ENCODE results near the gene TSKU. TPM values are rescaled to one million over a fixed set of nuclear protein-coding genes. Genes with fewer than 3 reads are reported as not detected.

TSKU gene
- polyA plus RNA-seq, 1 donor: 18.6 TPM

DNA sequence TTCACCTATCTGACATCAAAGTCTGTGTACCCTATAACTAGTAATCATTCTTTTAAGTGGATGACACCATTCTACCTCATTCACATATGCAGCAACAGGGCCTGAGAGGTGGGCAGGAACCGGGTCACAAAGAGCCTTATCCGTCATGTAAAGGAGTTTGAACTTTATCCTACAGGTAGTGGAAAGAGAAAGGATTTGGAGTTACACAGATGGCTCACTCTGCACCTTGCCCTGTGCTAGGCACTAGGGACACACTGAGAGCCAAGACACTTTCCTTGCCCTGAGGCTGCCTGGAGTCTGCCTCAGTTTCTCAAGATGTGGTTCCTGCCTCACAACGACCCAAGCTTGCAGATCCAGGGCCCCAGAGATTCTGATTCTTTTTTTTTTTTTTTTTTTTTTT lies 63.3 kb downstream of the TSKU start:
- no peak for DNase-seq (ENCODE audit: low read depth)

Other genes with a start within 250 kb of the TSKU start
- gene LRRC32, start 112.6 kb upstream of the TSKU start, polyA plus RNA-seq (ENCODE audit: insufficient read length): 25.4 TPM
- gene ACER3, start 77.6 kb downstream of the TSKU start, polyA plus RNA-seq (ENCODE audit: insufficient read length): 5.5 TPM

Data from forelimb muscle (tissue), 1 donor.